GM19238 (cell line): ENCODE results near the gene ASIC5.

Source experiments
- DNase-seq: peaks from one replicate; pipeline ENCODE4 v3.0.0; 2011; ENCODE audit warnings: low spot score; ENCODE audit not compliant: insufficient read length

ASIC5 gene

DNA sequence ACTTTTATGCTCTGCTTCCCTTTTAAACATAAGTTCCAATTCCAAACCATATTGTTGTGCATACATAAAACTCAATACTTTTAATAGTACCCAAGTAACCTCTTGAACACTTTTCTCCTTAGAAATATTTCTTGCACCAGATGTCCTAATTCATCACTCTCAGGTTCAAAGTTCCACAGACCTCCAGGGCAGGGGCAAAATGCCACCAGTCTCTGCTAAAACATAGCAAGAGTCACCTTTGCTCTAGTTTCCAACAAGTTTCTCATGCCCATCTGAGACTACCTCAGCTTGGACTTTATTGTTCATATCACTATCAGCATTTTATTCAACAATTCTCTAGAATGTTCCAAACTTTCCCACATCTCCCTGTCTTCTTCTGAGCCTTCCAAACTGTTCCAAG, 13.7 kb upstream of the ASIC5 start:
- no peak for DNase-seq

DNA sequence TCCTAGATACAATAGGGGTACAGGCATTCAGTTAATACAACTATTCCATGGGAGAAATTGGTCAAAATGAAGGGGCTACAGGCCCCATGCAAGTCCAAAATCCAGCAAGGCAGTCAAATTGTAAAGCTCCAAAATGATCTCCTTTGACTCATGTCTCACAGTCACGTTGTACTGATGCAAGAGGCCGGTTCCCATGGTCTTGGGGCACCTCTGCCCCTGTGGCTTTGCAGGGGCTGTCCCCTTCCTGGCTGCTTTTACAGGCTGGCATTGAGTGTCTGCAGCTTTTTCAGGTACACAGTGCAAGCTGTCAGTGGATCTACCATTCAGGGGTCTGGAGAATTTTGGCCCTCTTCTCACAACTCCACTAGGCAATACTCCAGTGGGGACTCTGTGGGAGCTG, 12.5 kb upstream of the ASIC5 start:
- DNase-seq: no peak

DNA sequence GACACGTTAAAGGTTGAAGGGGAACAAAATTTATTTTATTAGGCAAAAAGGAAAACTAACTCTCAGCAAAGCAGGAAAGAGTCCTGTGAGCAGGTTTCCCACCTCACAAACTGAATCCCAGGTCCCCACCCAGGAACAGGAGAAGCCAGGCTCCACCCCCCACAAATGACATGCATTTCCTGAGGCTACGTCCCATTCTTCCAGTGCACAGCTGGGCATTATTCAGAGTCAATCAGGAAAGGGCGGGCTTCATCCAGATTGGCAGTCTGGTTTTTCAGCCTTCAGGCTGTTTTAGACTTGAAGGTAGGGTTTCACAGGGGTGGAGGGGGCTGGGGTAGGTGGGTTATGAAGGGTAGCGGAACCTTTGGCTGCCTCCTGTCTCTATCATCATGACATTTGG, 11.9 kb upstream of the ASIC5 start:
- no peak for DNase-seq

DNA sequence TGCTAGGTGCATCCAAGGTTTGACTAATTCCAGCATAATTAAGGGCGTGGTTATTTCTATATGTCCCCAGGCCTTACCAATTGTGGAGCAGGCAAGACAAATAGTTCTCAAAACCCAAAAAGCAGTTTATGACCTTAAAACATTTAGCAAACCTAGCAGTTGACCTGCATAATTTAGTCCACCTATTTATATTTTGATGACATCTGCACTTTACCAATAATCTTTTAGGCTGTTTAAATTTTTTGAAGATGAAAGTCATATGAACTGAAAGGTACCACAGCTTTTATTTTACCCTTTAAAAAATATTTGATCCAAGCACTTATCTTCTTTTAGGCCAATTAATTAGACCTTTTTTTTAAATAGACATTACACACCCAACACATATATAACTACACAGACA, 9.8 kb upstream of the ASIC5 start:
- no peak for DNase-seq

DNA sequence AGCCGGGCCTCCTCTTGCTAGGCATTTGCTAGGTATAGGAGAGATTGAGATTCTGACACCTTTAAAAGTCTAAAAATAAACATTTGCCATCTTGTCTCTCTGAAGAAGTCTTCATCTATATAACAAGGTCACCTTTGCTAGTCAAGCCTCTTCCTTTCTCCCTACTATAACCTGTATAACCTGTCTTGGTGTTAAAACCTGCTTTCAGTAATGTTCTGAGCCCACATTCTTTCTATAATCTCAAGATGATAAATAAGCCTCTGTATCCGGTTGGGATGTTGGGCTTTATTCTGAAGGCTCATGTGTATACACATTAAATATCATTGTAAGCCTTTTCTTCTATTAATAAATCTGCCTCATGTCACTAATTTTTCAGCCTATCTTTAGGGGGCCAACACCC, 10.2 kb downstream of the ASIC5 start:
- DNase-seq: no peak

DNA sequence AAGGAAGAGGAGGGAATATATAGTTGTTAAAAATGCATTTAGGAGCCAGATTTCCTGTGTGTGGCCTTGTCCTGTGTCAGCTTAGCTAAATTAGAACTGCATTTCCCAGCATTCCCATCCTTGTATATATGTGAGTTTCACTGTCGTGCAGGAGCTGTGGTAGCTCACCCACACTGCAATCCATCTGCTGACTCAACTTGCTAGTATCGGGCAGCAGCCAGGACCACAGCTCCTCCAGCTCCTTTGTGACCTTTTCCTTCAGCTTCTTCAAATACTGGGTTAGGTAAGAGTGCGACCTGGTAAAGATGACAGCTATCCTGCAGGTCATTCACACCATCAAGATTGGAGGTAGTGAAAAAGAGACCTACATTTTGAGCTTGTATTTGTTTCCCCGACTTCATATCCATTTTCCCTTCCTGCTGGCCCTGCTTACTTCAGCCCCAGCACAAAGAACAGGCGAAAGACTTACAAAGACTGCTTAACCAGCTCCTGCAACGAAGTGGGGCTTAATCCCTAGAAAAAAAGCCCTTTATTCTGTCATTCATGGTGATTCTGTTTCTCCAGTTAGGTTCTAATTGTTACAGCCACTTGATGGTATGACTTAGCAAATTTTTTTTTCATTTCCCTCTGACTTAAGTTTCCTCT, 11.4 kb downstream of the ASIC5 start:
- DNase-seq: no peak

GRCh38 chr4:155853189-155853588, 12.9 kb downstream of the ASIC5 start:
- DNase-seq: no peak

DNA sequence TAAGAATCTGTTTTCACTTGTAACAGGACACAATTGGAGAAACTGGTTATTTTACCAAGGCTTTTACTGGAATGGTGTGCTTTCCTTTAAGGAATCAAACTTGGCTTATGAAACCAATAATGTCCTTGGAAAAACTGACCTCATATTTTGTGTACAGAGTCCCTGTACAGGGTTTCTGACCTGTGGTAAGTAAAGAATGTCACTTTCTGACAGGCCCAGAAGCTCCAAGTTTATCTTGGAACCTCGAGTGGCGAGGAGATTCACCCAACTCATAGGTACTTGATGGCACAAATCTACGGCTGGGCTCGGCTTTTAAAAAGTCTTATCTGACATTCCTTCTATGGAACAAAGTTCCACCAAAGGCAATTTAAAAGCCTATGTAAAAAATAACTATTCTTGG, 17.0 kb downstream of the ASIC5 start:
- DNase-seq: no peak

DNA sequence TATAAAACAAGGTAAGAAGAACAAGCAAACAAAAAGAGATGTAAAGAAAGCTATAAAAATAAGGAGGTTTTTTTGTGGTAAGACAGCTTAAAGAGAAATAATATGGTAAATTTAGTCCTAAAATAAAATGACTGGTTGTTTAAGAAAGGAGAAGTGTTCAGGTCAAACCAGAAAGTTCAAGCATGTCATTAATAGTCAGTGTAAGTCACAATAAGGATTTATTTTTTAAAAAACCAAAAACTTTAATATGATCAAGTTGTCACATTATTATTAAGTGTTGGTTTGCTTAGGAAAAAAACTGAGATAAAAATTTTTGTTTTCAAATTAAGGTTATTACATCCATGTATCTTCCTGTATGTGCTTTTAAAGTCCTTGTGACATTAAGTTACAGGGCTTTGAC, 19.1 kb downstream of the ASIC5 start:
- DNase-seq: no peak

DNA sequence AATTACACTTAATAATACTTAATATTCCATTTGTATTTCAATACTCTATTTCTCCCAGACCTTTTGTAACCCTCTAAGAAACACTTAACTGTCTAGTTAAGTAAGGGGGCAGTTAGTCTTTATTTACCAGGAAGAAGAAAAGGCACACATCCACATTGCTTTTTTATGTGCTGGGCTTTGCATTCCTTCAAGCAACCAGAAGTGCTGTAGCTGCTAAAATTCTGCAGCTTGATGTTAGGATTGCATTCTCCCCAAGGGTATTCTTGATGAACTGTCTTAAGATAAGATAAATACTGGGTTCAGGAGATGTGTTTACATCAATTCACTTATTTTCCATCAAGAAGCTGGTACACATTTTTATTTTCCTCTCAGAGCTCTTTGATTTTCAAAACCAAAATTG, 24.0 kb downstream of the ASIC5 start:
- DNase-seq: no peak

DNA sequence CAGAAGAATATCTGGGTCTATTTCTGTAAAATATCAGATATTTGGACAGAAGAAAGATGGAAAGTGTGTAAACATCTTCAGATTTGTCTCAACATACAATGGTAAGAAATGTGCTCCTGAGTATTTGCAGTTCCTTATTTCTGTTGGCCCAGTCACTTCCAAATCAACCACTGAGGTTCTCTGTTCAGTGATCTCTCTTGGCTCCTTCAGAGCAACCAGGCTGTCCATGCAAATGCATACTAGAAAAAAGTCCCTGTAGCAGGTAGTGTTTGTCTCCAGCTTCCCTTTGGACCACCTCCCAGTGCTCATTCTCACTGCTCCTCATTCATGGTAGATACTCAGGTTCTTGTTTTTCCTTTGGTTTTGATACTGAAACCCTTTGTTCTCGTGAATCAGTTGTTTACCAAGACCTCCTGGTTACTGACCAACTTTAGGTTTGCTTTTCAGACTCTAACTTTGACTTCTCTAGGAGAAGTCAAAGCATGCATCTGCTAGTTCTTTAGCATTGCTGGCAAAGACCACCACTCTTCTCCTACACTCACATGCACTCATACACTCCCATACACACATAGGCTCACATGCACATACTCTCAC, 28.8 kb downstream of the ASIC5 start:
- no peak for DNase-seq

DNA sequence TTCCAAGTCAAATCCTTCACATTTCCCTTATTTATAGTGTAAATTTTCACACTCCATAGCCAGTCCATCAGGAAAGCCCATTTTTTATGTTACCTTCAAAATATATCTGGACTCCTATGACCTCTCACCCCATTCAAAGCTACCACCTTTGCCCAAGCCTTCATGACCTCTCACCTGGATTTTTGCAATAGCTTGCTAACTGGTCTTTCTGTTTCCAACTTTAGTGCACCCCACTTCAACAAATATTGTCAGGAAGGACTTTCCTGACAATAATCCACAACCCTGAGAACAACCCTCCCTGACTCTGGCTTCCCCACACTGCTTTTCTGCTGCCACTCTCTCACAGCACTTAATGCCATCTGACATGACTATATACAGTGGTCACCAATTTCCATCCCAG, 33.4 kb downstream of the ASIC5 start:
- no peak for DNase-seq

GRCh38 chr4:155828628-155829027, 37.4 kb downstream of the ASIC5 start:
- no peak for DNase-seq

DNA sequence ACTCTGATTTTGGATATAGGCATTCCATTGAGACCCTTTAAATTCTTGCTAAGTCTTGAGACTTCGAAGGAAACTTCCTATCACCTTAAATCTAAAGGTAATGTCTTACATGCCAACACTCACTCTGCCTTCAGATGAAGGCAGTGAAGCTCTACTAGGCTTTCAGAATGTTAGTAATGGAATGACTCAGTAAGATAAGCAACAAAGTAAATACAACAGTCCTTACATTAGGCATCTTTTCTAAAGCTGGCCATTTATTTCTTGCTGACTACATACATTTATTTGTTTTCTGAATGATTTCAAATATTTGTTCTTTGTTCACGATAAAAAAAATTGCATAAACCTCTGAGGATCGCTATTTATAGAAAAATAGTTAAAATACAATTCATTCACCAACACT, 43.5 kb downstream of the ASIC5 start:
- no peak for DNase-seq

DNA sequence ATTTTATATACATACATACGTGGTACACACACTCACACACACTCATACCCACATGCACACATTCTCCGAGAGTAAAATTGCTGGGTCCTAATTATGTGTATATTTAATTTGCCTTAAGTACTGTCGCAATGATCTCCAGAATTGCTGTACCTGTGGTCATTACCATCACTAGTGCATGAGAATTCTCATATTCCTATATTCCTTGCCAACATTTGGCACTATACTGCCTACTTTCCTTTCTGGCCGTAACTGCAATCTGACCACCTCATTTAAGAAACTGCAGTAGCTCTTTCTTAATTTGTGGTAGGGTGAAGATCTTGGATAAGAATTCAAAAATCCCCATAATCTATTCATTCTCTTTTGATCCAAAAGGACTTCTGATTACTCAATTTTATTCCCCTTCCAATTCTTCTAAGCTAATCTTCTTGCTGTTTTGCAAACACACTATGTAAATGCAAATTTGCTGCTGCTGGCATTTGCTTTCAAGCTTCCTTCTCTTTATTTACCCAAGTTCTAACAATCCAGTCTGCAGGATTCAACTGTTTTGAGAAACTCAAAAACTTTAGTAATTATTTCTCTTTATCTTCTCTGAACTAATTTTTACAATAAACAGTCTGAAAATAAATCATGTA, 45.1 kb downstream of the ASIC5 start:
- DNase-seq: no peak

DNA sequence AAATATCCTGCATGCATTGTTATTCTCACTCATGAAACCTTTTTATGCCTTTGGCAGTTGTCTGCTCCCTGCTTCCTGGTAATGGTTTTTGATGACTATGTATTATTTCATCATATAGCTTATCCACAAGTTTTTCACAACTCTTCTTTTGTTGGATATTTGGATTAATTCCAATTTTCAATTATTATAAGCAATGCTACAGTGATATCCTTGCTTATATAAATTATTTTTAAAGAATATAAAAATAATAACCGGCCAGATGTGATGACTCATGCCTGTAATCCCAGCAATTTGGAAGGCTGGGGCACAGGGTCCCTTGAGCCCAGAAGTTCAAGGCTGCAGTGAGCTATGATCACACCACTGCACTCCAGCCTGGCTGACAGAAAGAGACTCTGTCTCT, 47.0 kb downstream of the ASIC5 start:
- DNase-seq: no peak

DNA sequence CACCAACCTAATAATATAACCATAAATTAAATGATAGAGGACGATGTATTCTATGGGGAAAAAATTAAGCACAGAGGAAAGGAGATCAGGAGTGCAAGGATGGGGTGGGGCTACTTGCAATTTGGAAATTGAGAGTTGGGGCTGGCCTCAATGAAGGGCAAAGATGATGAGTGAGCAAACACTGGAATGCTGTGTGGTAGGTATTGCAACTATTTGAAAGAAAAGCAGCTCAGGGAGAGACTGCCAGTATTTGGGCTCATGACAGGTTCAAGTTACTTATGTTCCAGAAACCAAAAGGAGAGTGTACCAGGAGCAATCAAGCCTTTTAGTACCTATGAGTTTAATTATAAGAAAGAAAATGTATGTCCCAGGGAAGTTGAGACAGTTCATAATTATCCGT, 47.4 kb downstream of the ASIC5 start:
- DNase-seq: no peak

GRCh38 chr4:155811083-155811482, 55.0 kb downstream of the ASIC5 start:
- no peak for DNase-seq

GRCh38 chr4:155809835-155810234, 56.2 kb downstream of the ASIC5 start:
- DNase-seq: peak; percentile 6

DNA sequence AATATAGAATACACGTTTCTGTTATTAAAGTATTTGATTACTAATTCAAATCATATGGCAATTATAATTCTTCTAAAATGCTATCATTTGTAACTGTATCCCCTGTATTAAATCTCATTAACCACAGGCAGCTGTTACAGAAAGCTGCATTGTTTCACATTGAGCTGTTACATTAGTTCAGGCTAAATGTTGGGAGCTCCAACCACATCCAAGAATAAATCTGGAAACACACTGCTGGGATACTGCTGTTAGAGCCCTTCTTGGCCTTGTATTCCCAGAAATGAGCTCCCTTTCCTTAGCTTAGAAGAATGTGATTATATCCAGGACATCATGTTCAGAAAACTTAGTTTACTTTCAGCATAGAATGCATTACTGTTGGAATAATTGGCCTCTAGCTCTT, 59.1 kb downstream of the ASIC5 start:
- DNase-seq: no peak

DNA sequence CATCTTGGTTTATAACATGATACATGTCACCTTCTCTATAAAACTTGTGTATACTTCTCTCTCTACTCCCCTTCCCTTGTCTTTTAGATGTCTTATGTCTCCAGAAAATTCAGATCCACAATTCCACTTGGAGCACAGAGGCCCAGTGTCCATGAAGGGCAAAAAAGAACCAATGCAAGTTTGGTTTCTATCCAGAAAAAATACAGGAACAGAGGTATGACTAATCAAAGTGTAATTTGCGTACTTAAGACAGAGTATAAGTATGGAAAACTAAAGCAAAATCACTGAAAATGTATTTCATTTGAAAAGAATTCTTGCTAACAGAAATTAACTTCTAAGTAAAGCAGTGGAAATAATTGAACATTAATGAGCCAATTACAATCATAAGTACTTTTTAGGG, 61.1 kb downstream of the ASIC5 start:
- no peak for DNase-seq

DNA sequence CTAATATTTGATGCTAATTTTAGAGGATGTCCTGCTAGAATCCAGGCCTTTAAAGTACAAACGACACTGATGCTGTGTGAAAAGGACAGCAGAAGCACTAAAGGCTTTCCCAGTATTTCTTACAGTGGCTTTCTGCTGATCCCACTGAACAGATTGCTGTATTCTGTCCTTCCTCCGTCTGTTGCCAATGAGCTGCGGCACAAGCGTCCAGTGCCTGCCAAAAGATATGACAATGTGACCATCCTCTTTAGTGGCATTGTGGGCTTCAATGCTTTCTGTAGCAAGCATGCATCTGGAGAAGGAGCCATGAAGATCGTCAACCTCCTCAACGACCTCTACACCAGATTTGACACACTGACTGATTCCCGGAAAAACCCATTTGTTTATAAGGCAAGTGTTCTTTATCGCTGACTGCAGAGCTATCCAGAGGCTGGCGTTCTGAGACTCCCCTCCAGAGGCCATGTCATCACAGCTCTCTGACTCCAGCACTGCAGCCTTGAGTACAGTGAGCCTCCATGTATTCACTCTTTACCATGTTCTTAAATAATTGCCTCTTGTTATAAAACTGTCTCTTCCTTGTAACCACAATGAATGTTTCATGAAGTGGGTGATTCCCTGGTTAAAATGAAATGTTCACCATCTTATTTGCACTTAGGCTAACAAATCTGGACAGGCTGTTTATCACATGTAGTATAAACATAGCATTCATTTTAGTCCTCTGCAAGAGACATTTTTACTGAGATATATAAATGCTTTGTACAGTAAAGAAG, 63.7 kb downstream of the ASIC5 start:
- DNase-seq: no peak
